ENCODE results near the gene PHF5A. TPM values are rescaled to one million over a fixed set of nuclear protein-coding genes. Genes with fewer than 3 reads are reported as not detected.

The PHF5A gene
- total and polyA plus RNA-seq, 4 donors, result 15.8 to 31.7 (median 23.2) TPM

DNA sequence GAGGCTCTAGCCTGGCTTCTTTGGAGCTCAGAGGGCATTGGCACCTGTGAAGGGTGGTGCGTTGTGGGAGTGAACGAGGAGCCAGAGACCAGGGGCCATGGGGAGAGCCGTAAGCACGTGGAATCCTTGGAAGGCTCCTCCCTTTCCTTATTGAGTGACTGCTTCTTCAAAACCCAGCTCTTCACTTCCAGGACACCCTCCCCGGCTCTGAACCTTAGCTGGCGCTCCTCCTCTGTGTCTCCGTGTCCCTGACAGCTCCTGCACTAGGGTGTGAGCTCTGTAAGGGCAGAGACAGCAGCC lies 49.5 kb upstream of the PHF5A start (continued):
- TF ChIP-seq ZBTB33 (IDR thresholded peaks at IDR 0.05) (no peak), YY1 (IDR thresholded peaks at IDR 0.05) (no peak), RXRA (IDR thresholded peaks at IDR 0.05) (no peak), RAD21 (IDR thresholded peaks at IDR 0.05) (no peak)

DNA sequence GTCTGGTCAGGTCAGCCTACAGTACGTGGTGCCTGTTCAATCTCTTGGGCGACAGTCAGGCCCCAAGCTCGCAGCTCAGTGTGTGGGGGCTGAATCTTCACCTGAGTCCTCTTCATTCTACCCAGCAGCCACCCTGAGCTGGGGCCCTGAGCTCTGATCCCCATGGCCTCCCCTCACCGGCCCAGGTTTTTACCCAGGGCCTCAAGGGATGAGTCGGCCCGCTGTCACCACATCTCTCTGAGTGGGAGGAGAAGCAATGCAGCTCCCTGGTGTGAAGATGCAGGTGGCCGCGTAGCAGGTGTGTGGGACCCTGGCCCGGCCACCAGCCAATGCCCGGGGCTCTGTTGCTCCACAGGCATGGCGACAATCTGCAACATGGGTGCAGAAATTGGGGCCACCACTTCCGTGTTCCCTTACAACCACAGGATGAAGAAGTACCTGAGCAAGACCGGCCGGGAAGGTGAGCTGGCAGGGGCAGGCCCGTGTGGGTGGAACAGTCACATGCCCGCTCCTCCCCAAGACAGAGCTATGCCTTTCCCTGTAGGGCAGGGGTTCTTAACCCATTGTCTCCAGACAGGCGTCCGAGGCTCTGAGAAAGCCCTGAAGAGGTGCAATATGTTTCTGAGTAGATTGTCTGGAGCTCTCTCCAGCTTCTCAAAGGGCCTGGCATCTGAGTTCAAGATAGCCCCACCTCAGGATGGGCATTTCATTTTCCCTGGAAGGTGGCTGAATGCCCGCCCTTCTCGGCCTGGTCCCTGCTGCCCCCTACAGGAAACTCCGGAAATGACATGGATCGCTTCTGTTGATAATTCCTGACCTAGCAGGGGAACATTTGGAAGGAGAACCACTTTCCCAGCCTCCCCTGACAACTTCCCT lies 48.9 kb upstream of the PHF5A start:
- Histone ChIP-seq H3K4me1 (ENCODE audit: control insufficient read depth in 4 of 4, insufficient read depth in 4 of 4, low read length in 3 of 4) (peaks cover under 1 to 21% (median 11%) of the 10 kb centered on the region in 4 donors), H3K36me3 (ENCODE audit: control insufficient read depth in 4 of 4, insufficient read depth in 3 of 4, low read depth in 1 of 4, low read length in 3 of 4) (peaks cover 8 to 54% (median 29%) of the 10 kb centered on the region in 4 donors), H3K9ac (ENCODE audit: low read depth in 1 of 2, low read length in 2 of 2) (no peak overlapping the region), H3K27ac (ENCODE audit: low read depth in 1 of 2, low read length in 2 of 2) (no peak overlapping the region), H3K4me3 (ENCODE audit: low read depth in 1 of 3, low read length in 3 of 3) (no peak overlapping the region), H3K9me3 (ENCODE audit: control insufficient read depth in 4 of 4, low read length in 3 of 4) (no peaks in the 10 kb centered on the region), H3K27me3 (ENCODE audit: control insufficient read depth in 4 of 4, insufficient read depth in 4 of 4, low read length in 3 of 4) (no peaks in the 10 kb centered on the region)
- TF ChIP-seq HNF4G (IDR thresholded peaks at IDR 0.05), result no peak
- TF ChIP-seq NR2F2 (IDR thresholded peaks at IDR 0.05), result no peak
- peak; percentile 99 for TF ChIP-seq RAD21 (IDR thresholded peaks at IDR 0.05)
- peak in 1 of 2 donors; percentile 23 for TF ChIP-seq RXRA (IDR thresholded peaks at IDR 0.05)
- TF ChIP-seq, protein P1, sequence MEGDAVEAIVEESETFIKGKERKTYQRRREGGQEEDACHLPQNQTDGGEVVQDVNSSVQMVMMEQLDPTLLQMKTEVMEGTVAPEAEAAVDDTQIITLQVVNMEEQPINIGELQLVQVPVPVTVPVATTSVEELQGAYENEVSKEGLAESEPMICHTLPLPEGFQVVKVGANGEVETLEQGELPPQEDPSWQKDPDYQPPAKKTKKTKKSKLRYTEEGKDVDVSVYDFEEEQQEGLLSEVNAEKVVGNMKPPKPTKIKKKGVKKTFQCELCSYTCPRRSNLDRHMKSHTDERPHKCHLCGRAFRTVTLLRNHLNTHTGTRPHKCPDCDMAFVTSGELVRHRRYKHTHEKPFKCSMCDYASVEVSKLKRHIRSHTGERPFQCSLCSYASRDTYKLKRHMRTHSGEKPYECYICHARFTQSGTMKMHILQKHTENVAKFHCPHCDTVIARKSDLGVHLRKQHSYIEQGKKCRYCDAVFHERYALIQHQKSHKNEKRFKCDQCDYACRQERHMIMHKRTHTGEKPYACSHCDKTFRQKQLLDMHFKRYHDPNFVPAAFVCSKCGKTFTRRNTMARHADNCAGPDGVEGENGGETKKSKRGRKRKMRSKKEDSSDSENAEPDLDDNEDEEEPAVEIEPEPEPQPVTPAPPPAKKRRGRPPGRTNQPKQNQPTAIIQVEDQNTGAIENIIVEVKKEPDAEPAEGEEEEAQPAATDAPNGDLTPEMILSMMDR (IDR thresholded peaks at IDR 0.05; ENCODE audit: low read depth, low read length, missing input control), result peak; percentile 89
- WGBS, result 60% methylated on average over 22 of the region's 22 CpGs
- DNase-seq (ENCODE audit: low spot score), result peak; percentile 87

DNA sequence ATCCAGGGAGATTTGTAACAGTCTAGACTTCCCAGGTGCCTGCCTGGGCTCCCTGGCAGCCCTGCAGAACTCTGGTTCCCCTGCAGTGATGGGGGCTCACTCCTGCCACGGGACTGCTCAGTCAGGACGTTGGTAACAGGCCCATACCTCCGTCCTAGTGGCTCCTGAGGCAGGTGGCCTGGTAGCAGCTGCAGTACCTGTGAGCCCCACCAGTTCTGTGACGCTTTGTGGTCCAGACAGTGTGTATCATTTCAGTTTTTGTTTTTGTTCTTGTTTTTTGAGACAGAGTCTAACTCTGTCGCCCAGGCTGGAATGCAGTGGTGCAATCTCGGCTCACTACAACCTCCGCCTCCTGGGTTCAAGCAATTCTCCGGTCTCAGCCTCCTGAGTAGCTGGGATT lies 48.0 kb upstream of the PHF5A start:
- no peak for DNase-seq (ENCODE audit: low spot score)
- 93% methylated on average over 8 of the region's 8 CpGs for WGBS
- peaks cover 8 to 61% (median 29%) of the 10 kb centered on the region in 4 donors for H3K36me3 ChIP-seq (ENCODE audit: control insufficient read depth in 4 of 4, insufficient read depth in 3 of 4, low read depth in 1 of 4, low read length in 3 of 4)
- peaks cover 4 to 28% (median 19%) of the 10 kb centered on the region in 4 donors for H3K4me1 ChIP-seq (ENCODE audit: control insufficient read depth in 4 of 4, insufficient read depth in 4 of 4, low read length in 3 of 4)
- TF ChIP-seq FOXA2 (IDR thresholded peaks at IDR 0.05), result no peak
- no peak for TF ChIP-seq HNF4A (conservative IDR thresholded peaks at IDR 0.05)
- TF ChIP-seq, protein P2, sequence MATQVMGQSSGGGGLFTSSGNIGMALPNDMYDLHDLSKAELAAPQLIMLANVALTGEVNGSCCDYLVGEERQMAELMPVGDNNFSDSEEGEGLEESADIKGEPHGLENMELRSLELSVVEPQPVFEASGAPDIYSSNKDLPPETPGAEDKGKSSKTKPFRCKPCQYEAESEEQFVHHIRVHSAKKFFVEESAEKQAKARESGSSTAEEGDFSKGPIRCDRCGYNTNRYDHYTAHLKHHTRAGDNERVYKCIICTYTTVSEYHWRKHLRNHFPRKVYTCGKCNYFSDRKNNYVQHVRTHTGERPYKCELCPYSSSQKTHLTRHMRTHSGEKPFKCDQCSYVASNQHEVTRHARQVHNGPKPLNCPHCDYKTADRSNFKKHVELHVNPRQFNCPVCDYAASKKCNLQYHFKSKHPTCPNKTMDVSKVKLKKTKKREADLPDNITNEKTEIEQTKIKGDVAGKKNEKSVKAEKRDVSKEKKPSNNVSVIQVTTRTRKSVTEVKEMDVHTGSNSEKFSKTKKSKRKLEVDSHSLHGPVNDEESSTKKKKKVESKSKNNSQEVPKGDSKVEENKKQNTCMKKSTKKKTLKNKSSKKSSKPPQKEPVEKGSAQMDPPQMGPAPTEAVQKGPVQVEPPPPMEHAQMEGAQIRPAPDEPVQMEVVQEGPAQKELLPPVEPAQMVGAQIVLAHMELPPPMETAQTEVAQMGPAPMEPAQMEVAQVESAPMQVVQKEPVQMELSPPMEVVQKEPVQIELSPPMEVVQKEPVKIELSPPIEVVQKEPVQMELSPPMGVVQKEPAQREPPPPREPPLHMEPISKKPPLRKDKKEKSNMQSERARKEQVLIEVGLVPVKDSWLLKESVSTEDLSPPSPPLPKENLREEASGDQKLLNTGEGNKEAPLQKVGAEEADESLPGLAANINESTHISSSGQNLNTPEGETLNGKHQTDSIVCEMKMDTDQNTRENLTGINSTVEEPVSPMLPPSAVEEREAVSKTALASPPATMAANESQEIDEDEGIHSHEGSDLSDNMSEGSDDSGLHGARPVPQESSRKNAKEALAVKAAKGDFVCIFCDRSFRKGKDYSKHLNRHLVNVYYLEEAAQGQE (IDR thresholded peaks at IDR 0.05), result no peak
- TF ChIP-seq, protein P1 (IDR thresholded peaks at IDR 0.05; ENCODE audit: low read depth, low read length, missing input control), result no peak
- no peak for TF ChIP-seq EGR1 (IDR thresholded peaks at IDR 0.05; ENCODE audit: low read depth in 2 of 2)
- no peak for TF ChIP-seq MAX (IDR thresholded peaks at IDR 0.05)
- no peak for TF ChIP-seq ATF3 (IDR thresholded peaks at IDR 0.05)
- TF ChIP-seq RXRA (IDR thresholded peaks at IDR 0.05), result no peak
- no peak for TF ChIP-seq RAD21 (IDR thresholded peaks at IDR 0.05)
- TF ChIP-seq FOXA1 (IDR thresholded peaks at IDR 0.05), result no peak
- TF ChIP-seq SP1 (IDR thresholded peaks at IDR 0.05), result no peak
- no peak for TF ChIP-seq NR2F2 (IDR thresholded peaks at IDR 0.05)
- TF ChIP-seq YY1 (IDR thresholded peaks at IDR 0.05), result no peak
- no peak overlapping the region for H3K27ac ChIP-seq (ENCODE audit: low read depth in 1 of 2, low read length in 2 of 2)
- no peak overlapping the region for H3K9ac ChIP-seq (ENCODE audit: low read depth in 1 of 2, low read length in 2 of 2)
- no peaks in the 10 kb centered on the region for H3K27me3 ChIP-seq (ENCODE audit: control insufficient read depth in 4 of 4, insufficient read depth in 4 of 4, low read length in 3 of 4)
- H3K4me3 ChIP-seq (ENCODE audit: low read depth in 1 of 3, low read length in 3 of 3), result no peak overlapping the region
- H3K9me3 ChIP-seq (ENCODE audit: control insufficient read depth in 4 of 4, low read length in 3 of 4), result no peaks in the 10 kb centered on the region

Measured in liver (tissue), 9 donors.